Parathyroid adenoma (tissue), 2 donors: ENCODE data around the gene DLGAP4.

Experiments
- H2AFZ ChIP-seq: fragments of 300-600 bp; sonication (generic); one replicate; pipeline ENCODE4 v1.7.0; 2017; ENCODE audit warnings: antibody characterized with exemption, mild to moderate bottlenecking
- H3K27ac ChIP-seq: fragments of 300-600 bp; sonication (generic); one replicate; pipeline ENCODE4 v1.7.0; 2017
- H3K27me3 ChIP-seq: fragments of 300-600 bp; sonication (generic); one replicate; pipeline ENCODE4 v1.7.0; 2017; ENCODE audit warnings: low read length; ENCODE audit not compliant: control insufficient read depth, insufficient read depth
- H3K36me3 ChIP-seq: fragments of 300-600 bp; sonication (generic); one replicate; pipeline ENCODE4 v1.7.0; 2017; ENCODE audit warnings: low read length; ENCODE audit not compliant: control insufficient read depth, insufficient read depth
- H3K4me1 ChIP-seq: fragments of 300-600 bp; sonication (generic); one replicate; pipeline ENCODE4 v1.7.0; 2017; ENCODE audit warnings: control low read depth
- H3K4me2 ChIP-seq: fragments of 300-600 bp; sonication (generic); one replicate; pipeline ENCODE4 v1.7.0; 2017; ENCODE audit warnings: low read length
- H3K4me3 ChIP-seq: fragments of 300-600 bp; sonication (generic); one replicate; pipeline ENCODE4 v1.7.0; 2017; ENCODE audit warnings: low read depth, low read length
- H3K79me2 ChIP-seq: fragments of 300-600 bp; sonication (generic); one replicate; pipeline ENCODE4 v1.7.0; 2017; ENCODE audit warnings: control low read depth
- H3K9ac ChIP-seq: fragments of 300-600 bp; sonication (generic); one replicate; pipeline ENCODE4 v1.7.0; 2017; ENCODE audit warnings: mild to moderate bottlenecking
- H3K9me3 ChIP-seq: fragments of 300-600 bp; sonication (generic); one replicate; pipeline ENCODE4 v1.7.0; 2017; ENCODE audit warnings: low read length; ENCODE audit not compliant: control insufficient read depth
- TF ChIP-seq, protein P1 (sequence below): fragments of 300-600 bp; sonication (generic); IDR thresholded peaks from one replicate; pipeline ENCODE4 v1.7.0; 2017; ENCODE audit warnings: antibody characterized with exemption, mild to moderate bottlenecking
- donor health status: primary hyperparathyroidism.

Gene DLGAP4

DNA sequence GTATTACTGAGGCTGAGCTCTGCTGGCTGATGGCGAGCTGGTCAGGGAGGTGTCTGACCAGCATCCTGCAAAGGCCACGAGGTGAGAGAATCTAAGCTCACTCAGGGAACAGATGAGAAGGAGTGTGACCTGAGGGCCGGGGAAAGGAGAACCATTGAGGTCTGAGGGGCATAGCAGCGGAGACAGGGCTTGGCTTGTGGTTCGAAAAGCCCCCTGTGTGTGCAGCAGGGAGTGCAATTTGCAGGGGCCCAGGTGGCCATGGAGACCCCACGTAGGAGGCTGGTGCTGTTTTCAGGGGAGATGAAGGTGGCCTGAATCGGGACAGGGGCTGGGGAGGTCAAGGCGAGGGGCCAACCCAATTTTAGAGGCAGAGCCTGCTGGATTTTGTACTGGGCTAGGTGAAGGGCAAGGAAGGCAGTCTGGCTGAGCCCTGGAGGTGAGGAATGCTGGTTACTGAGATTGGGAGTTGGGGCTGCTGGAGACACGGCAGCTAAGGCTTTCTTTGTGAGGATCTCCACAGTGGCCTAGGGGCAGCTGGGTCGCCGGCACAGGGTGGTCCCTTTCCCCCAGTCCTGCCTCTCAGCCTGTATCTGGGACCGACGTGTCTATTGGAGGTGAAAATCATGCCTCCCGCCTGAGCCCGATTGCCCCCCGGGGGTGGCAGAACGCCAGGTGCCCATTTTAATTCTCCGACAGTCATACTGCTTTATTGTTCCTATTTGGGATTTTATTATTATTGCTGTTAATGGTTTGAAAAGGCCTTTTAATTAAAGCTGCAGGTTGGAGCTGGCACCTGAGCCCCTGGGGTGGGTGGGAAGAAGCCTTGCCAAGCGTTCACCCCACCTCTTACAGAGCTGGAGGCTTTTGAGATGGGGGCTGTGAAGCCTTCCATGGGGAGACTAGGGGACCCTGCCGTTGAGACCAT lies 28.4 kb downstream of the DLGAP4 start:
- no peaks in the 10 kb centered on the region for H3K4me1 ChIP-seq
- no peak overlapping the region for H2AFZ ChIP-seq
- TF ChIP-seq, protein P1, sequence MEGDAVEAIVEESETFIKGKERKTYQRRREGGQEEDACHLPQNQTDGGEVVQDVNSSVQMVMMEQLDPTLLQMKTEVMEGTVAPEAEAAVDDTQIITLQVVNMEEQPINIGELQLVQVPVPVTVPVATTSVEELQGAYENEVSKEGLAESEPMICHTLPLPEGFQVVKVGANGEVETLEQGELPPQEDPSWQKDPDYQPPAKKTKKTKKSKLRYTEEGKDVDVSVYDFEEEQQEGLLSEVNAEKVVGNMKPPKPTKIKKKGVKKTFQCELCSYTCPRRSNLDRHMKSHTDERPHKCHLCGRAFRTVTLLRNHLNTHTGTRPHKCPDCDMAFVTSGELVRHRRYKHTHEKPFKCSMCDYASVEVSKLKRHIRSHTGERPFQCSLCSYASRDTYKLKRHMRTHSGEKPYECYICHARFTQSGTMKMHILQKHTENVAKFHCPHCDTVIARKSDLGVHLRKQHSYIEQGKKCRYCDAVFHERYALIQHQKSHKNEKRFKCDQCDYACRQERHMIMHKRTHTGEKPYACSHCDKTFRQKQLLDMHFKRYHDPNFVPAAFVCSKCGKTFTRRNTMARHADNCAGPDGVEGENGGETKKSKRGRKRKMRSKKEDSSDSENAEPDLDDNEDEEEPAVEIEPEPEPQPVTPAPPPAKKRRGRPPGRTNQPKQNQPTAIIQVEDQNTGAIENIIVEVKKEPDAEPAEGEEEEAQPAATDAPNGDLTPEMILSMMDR, result no peak
- H3K27ac ChIP-seq, result no peak overlapping the region
- H3K9ac ChIP-seq, result no peak overlapping the region
- no peaks in the 10 kb centered on the region for H3K79me2 ChIP-seq
- no peaks in the 10 kb centered on the region for H3K36me3 ChIP-seq
- H3K9me3 ChIP-seq, result no peaks in the 10 kb centered on the region
- H3K27me3 ChIP-seq, result no peaks in the 10 kb centered on the region
- H3K4me2 ChIP-seq, result no peak overlapping the region
- no peak overlapping the region for H3K4me3 ChIP-seq

DNA sequence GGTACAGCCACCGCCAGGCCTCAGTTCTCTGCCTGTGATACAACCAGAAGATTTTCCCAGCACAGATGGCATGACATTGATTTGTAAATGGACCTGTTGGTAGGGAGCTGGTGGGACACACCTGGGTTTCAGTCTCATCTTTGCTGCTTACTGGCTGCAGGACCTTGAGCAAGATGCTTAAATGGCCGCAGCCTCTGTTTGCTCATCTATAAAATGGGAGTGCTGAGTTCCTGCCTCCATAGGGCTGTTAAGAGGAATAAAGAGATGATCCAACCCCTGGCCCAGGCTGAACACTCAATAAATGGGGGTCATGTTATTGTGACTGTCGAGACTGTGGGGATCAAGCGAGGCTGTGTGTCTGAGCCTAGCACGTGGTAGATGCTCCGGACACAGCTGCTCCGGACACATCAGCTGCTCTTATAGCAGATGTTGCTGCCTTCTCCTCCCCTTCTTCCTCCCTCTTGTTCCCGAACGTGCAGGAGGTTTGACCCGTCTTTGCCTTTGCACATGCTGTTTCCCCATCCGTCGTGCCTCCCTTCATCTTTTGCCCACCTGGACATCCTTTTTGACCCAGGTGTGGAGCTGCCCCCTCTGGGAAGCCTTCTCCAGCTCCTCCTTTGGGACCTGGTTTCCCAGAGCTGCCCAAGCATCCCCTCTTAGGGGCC lies 29.2 kb downstream of the DLGAP4 start:
- no peak overlapping the region for H3K4me2 ChIP-seq
- H3K79me2 ChIP-seq, result no peaks in the 10 kb centered on the region
- H3K9ac ChIP-seq, result no peak overlapping the region
- peaks cover 5% of the 10 kb centered on the region for H3K27me3 ChIP-seq
- no peak overlapping the region for H2AFZ ChIP-seq
- H3K4me1 ChIP-seq, result no peaks in the 10 kb centered on the region
- TF ChIP-seq, protein P1, result no peak
- no peak overlapping the region for H3K27ac ChIP-seq
- H3K36me3 ChIP-seq, result no peaks in the 10 kb centered on the region
- H3K9me3 ChIP-seq, result no peaks in the 10 kb centered on the region
- H3K4me3 ChIP-seq, result no peak overlapping the region

DNA sequence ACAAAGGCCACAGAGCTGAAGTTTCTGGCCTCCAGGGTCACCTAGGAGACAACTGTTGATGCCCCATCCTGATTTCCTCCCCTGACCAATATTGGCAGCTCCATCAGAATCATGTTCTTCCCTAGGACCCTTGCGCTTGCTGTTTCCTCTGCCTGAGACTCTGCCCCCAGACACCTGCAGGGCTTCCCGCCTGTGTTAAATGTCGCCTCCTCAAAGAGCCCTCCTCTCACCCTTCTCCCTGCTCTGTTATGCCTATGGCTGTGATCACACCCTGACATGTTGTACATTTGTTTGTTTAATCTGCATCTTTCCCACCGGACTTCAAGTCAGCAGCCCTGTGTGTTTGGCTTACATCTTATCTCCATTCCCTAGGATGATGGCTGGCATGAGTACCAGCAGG lies 30.1 kb downstream of the DLGAP4 start:
- peaks cover 5% of the 10 kb centered on the region for H3K27me3 ChIP-seq
- H2AFZ ChIP-seq, result no peak overlapping the region
- H3K4me3 ChIP-seq, result no peak overlapping the region
- H3K4me2 ChIP-seq, result no peak overlapping the region
- H3K9me3 ChIP-seq, result no peaks in the 10 kb centered on the region
- TF ChIP-seq, protein P1, result no peak
- no peaks in the 10 kb centered on the region for H3K4me1 ChIP-seq
- no peaks in the 10 kb centered on the region for H3K79me2 ChIP-seq
- no peak overlapping the region for H3K27ac ChIP-seq
- no peaks in the 10 kb centered on the region for H3K36me3 ChIP-seq
- no peak overlapping the region for H3K9ac ChIP-seq

DNA sequence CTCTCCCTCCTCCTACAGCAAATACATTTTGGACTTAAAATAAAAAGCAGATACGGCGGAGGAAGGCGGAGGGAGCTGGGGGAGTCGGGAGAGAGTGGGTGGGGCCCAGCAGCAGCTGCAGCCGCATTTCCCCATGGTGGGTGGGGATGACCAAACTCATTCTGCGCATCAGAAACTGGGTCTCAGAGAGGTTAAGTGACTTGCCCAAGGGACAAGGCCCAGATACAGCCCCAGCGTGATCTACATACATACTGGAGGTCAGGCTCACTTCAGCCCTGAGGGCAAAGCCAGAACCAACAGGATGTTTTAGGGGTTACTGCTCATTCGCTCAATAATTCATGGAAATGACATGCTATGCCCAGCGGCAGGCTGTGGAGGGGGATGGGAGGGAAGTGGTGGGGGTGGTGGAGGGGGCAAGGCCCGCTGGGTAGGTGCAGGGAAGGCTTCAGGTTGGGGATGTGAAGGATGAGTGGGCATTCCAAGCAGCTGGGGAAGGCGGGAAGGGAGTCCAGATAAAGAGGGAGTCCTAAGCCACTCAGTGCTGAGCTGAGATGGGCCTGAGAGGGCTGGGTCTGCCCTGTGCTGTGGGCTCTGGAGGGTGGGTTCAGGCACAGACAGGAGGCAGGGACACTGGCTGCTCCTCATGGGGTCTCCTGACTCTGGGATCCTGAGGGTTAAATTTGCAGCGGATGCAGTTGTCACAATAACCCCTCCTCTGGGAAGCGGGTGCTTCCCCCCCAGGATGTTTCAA lies 31.0 kb downstream of the DLGAP4 start:
- TF ChIP-seq, protein P1, result no peak
- Histone ChIP-seq H3K4me1 (no peaks in the 10 kb centered on the region), H2AFZ (no peak overlapping the region), H3K27me3 (peaks cover 5% of the 10 kb centered on the region), H3K27ac (no peak overlapping the region), H3K9me3 (no peaks in the 10 kb centered on the region), H3K9ac (no peak overlapping the region), H3K36me3 (no peaks in the 10 kb centered on the region), H3K4me2 (no peak overlapping the region), H3K79me2 (no peaks in the 10 kb centered on the region), H3K4me3 (no peak overlapping the region)
